DND-41 (cell line): ENCODE data around the gene BRF1.

ENCODE experiments used
- ATAC-seq: fragments of 200-7000 bp; cut with Tn5 transposase; 3 replicates; pipeline ENCODE4 v1.9.1; 2021; ENCODE audit warnings: low read depth; ENCODE audit not compliant: insufficient read depth
- DNase-seq: peaks from one replicate; pipeline ENCODE4 v3.0.0-alpha.2; 2020
- H2AFZ ChIP-seq: 2 replicates; pipeline ENCODE4 v1.6.0; 2012; ENCODE audit warnings: low read depth, low read length
- H3K27ac ChIP-seq: 2 replicates; pipeline ENCODE4 v1.5.1; 2012; ENCODE audit warnings: low read length, inconsistent platforms
- H3K27me3 ChIP-seq: fragments of 200-600 bp; sonication (generic); 2 replicates; pipeline ENCODE4 v1.6.0; 2012; ENCODE audit warnings: low read length, mild to moderate bottlenecking, inconsistent platforms; ENCODE audit not compliant: insufficient read depth, poor library complexity
- H3K36me3 ChIP-seq: 2 replicates; pipeline ENCODE4 v1.5.1; 2012; ENCODE audit warnings: low read length, inconsistent platforms; ENCODE audit not compliant: insufficient read depth
- H3K4me1 ChIP-seq: 2 replicates; pipeline ENCODE4 v1.5.1; 2012; ENCODE audit warnings: mild to moderate bottlenecking, low read length; ENCODE audit not compliant: insufficient read depth
- H3K4me2 ChIP-seq: 2 replicates; pipeline ENCODE4 v1.6.0; 2012; ENCODE audit warnings: mild to moderate bottlenecking, moderate library complexity, low read length, inconsistent platforms; ENCODE audit not compliant: insufficient read depth
- H3K4me3 ChIP-seq, 2 experiments: fragments of 200-600 bp in 1 of 2; shearing (Covaris generic) in 1 of 2; 2 replicates each; pipeline ENCODE4 v1.5.1; 2012 to 2016; ENCODE audit warnings: inconsistent platforms in 2 of 2, low read length in 2 of 2, mild to moderate bottlenecking in 2 of 2, low read depth in 1 of 2, moderate library complexity in 1 of 2
- H3K79me2 ChIP-seq: 2 replicates; pipeline ENCODE4 v1.6.0; 2012; ENCODE audit warnings: low read length, inconsistent platforms; ENCODE audit not compliant: insufficient read depth
- H3K9ac ChIP-seq: 2 replicates; pipeline ENCODE4 v1.6.0; 2012; ENCODE audit warnings: low read depth, mild to moderate bottlenecking, inconsistent platforms, low read length, moderate library complexity
- H3K9me3 ChIP-seq: 2 replicates; pipeline ENCODE4 v1.5.1; 2012; ENCODE audit warnings: low read length, moderate library complexity, mild to moderate bottlenecking, inconsistent platforms; ENCODE audit not compliant: insufficient read depth, severe bottlenecking
- H4K20me1 ChIP-seq: 2 replicates; pipeline ENCODE4 v1.6.0; 2012; ENCODE audit warnings: low read length; ENCODE audit not compliant: insufficient read depth
- EZH2 ChIP-seq: IDR thresholded peaks from 3 replicates; pipeline ENCODE4 v1.6.1; 2012; ENCODE audit warnings: borderline replicate concordance, low read depth, mild to moderate bottlenecking, moderate library complexity, low read length, inconsistent platforms; ENCODE audit not compliant: severe bottlenecking
- TF ChIP-seq, protein P1 (sequence below): IDR thresholded peaks from 2 replicates; pipeline ENCODE4 v1.5.1; 2012; ENCODE audit warnings: borderline replicate concordance, low read length, moderate library complexity, mild to moderate bottlenecking; ENCODE audit not compliant: poor library complexity, severe bottlenecking; ENCODE audit errors: extremely low read depth

The BRF1 gene

DNA sequence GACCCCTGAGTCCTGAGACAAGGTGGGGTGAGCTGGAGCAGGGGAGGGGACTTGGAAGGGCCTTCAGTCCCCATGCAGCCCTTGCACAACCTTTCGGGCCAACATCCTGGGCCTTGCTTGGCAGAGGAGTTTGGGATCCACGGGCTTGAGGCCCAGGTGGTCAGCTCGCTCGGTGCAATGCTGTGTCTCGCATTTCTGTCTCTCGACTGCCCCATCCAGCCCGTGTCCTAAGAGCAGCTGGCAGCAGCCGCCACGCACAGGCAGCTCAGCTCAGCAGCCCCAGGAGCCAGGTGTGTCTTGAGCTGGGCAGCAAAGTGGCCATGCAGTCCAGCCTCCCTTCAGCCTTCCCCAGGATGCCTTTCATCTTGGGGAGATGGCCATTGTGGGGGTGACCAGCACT is 24.5 kb upstream of the BRF1 start:
- ATAC-seq (no peak), DNase-seq (no peak)
- TF ChIP-seq, protein P1, sequence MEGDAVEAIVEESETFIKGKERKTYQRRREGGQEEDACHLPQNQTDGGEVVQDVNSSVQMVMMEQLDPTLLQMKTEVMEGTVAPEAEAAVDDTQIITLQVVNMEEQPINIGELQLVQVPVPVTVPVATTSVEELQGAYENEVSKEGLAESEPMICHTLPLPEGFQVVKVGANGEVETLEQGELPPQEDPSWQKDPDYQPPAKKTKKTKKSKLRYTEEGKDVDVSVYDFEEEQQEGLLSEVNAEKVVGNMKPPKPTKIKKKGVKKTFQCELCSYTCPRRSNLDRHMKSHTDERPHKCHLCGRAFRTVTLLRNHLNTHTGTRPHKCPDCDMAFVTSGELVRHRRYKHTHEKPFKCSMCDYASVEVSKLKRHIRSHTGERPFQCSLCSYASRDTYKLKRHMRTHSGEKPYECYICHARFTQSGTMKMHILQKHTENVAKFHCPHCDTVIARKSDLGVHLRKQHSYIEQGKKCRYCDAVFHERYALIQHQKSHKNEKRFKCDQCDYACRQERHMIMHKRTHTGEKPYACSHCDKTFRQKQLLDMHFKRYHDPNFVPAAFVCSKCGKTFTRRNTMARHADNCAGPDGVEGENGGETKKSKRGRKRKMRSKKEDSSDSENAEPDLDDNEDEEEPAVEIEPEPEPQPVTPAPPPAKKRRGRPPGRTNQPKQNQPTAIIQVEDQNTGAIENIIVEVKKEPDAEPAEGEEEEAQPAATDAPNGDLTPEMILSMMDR: no peak
- no peak for TF ChIP-seq EZH2
- no peaks in the 10 kb centered on the region for H3K27me3 ChIP-seq
- peaks cover 90% of the 10 kb centered on the region for H4K20me1 ChIP-seq
- H3K36me3 ChIP-seq: 0 out of 2 replicates have a peak, but pooled peaks cover 10% of the 10 kb centered on the region
- no peak overlapping the region for H2AFZ ChIP-seq
- no peak overlapping the region for H3K4me2 ChIP-seq
- H3K9me3 ChIP-seq: no peaks in the 10 kb centered on the region
- no peak overlapping the region for H3K27ac ChIP-seq
- H3K4me3 ChIP-seq: no peak overlapping the region
- peaks cover 90% of the 10 kb centered on the region for H3K79me2 ChIP-seq
- no peaks in the 10 kb centered on the region for H3K4me1 ChIP-seq
- H3K9ac ChIP-seq: no peak overlapping the region

DNA sequence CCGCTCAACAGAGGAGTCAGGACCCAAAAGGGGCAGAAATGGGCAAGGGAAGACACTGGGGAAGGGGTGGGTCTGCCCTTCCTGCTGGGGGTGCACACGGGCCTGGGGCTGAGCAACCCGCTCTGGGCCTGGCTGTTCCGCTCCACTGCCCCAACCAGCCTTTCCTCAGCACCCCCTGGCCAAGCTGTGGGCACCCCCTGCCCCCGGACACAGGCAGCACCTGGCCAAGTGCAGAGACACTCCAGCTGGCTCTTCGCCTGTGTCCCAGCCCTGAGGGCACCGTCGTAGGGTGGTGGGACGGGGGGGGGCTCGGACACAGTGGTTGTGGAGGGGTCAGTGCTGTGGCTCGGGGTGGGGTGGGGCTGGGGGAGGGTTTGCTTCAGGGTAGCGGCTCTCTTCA is 24.1 kb upstream of the BRF1 start:
- Histone ChIP-seq H3K4me2 (no peak overlapping the region), H3K4me1 (no peaks in the 10 kb centered on the region), H3K9ac (no peak overlapping the region), H2AFZ (no peak overlapping the region), H3K4me3 (no peak overlapping the region), H3K79me2 (peaks cover 91% of the 10 kb centered on the region), H3K27ac (no peak overlapping the region), H3K9me3 (no peaks in the 10 kb centered on the region), H3K36me3 (0 out of 2 replicates have a peak, but pooled peaks cover 10% of the 10 kb centered on the region), H4K20me1 (peaks cover 87% of the 10 kb centered on the region), H3K27me3 (no peaks in the 10 kb centered on the region)
- no peak for ATAC-seq
- no peak for DNase-seq
- TF ChIP-seq EZH2: no peak
- TF ChIP-seq, protein P1: no peak

DNA sequence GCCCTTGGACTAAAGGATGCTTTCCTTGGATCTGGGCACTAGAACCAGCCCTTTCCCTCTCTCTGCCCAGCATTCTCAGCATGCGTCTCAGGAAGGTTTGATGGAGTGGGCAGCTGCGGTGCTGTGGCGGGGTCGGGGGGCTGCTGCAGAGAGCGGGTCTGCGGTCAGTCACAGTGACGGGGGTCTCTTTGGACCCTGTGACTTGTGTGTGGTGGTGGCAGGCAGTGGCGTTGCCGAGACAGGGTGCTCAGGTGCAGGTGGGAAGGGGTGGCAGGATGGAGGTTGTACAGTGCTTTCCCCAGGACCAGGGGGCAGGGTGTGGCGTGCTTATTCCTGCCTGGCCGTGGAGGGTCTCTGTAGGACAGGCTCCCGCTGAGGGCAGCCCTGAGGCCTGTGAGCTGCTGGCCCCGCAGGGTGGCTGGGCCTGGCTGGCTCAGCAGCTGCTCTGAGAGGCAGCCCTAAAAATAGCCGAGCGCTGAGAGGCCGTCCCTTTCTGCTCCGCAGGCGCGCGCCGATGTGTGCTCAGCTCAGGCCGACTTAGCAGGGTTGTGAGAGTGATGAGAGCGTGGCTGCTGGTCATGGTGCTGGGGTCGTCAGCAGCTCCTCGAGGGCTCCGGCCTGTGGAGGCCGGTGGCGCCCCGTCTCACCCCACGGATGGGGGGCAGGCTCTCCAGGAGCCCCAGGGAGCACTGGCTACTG is 23.4 kb upstream of the BRF1 start:
- DNase-seq (no peak), ATAC-seq (no peak)
- no peaks in the 10 kb centered on the region for H3K9me3 ChIP-seq
- no peak overlapping the region for H2AFZ ChIP-seq
- H3K4me2 ChIP-seq: no peak overlapping the region
- H3K9ac ChIP-seq: no peak overlapping the region
- peaks cover 83% of the 10 kb centered on the region for H4K20me1 ChIP-seq
- H3K27ac ChIP-seq: no peak overlapping the region
- H3K36me3 ChIP-seq: 0 out of 2 replicates have a peak, but pooled peaks cover 10% of the 10 kb centered on the region
- no peak for TF ChIP-seq EZH2
- TF ChIP-seq, protein P1: no peak
- H3K4me1 ChIP-seq: no peaks in the 10 kb centered on the region
- no peaks in the 10 kb centered on the region for H3K27me3 ChIP-seq
- no peak overlapping the region for H3K4me3 ChIP-seq
- H3K79me2 ChIP-seq: peaks cover 91% of the 10 kb centered on the region
